GM12878 (cell line): ENCODE data around the gene FBF1. TPM values are rescaled to one million over a fixed set of nuclear protein-coding genes. Genes with fewer than 3 reads are reported as not detected.

Experiments
- ATAC-seq: fragments of 200-7000 bp; cut with Tn5 transposase; 3 replicates; pipeline ENCODE4 v1.9.1; 2020; ENCODE audit warnings: mild to moderate bottlenecking, moderate library complexity
- BruUV-seq: library from RNA; stranded (reverse); fragments of 400-500 nt; replicated peaks from 2 replicates; lab custom pipeline; 2021; lab: Mats Ljungman, UMichigan
- CTCF ChIA-PET: fragments of 300-600 bp; sonication (Branson Sonifier 250); formaldehyde crosslinking; extraction: SDS; loops from one replicate; lab custom pipeline; 2021; ENCODE audit warnings: inconsistent platforms; lab: Yijun Ruan, JAX
- POLR2A ChIA-PET: fragments of 350-600 bp; formaldehyde crosslinking; extraction: SDS; loops from one replicate; lab custom pipeline; 2021; ENCODE audit warnings: inconsistent platforms; lab: Charles Lee
- RAD21 ChIA-PET: fragments of 300-600 bp; sonication (Branson Sonifier 250); formaldehyde crosslinking; loops from one replicate; lab custom pipeline; 2023; ENCODE audit warnings: antibody characterized with exemption; ENCODE audit not compliant: unreplicated experiment; lab: Charles Lee
- SMC1A ChIA-PET: fragments of 300-600 bp; sonication (Branson Sonifier 250); formaldehyde crosslinking; loops from one replicate; lab custom pipeline; 2023; ENCODE audit not compliant: unreplicated experiment, uncharacterized antibody; lab: Charles Lee
- DNase-seq: peaks from one replicate; pipeline ENCODE4 v3.0.0-alpha.2; 2011; ENCODE audit warnings: low read depth, low spot score
- FAIRE-seq: peaks from 3 replicates; lab custom pipeline; 2011; peaks lifted over from hg19 to GRCh38; lab: Jason Lieb, UNC
- H2AFZ ChIP-seq: 2 replicates; pipeline ENCODE4 v1.6.0; 2011; ENCODE audit warnings: low read depth, low read length, control low read depth; ENCODE audit not compliant: control insufficient read depth
- H3K27ac ChIP-seq: 2 replicates; pipeline ENCODE4 v1.5.1; 2011; ENCODE audit warnings: control low read depth; ENCODE audit not compliant: control insufficient read depth, insufficient read depth
- H3K27me3 ChIP-seq, 2 experiments: replicated peaks in 1 of 2; 2 replicates each; pipeline versions ENCODE4 v1.6.0 to v1.6.1; 2011; ENCODE audit warnings: low read length in 1 of 2; ENCODE audit not compliant: control insufficient read depth in 2 of 2, insufficient read depth in 2 of 2
- H3K36me3 ChIP-seq, 2 experiments: 2 replicates each; pipeline ENCODE4 v1.5.1; 2011; ENCODE audit warnings: low read length in 1 of 2; ENCODE audit not compliant: control insufficient read depth in 2 of 2, insufficient read depth in 2 of 2
- H3K4me1 ChIP-seq: 2 replicates; pipeline ENCODE4 v1.6.1; 2011; ENCODE audit warnings: mild to moderate bottlenecking, low read length, moderate library complexity, mixed read lengths; ENCODE audit not compliant: control insufficient read depth, insufficient read depth
- H3K4me2 ChIP-seq: 2 replicates; pipeline ENCODE4 v1.6.0; 2011; ENCODE audit warnings: control low read depth; ENCODE audit not compliant: control insufficient read depth, insufficient read depth
- H3K4me3 ChIP-seq: fragments of 200-600 bp; sonication (generic); 2 replicates; pipeline ENCODE4 v1.5.1; 2016
- H3K79me2 ChIP-seq: 2 replicates; pipeline ENCODE4 v1.6.0; 2011; ENCODE audit warnings: low read length; ENCODE audit not compliant: control insufficient read depth, insufficient read depth
- H3K9ac ChIP-seq: 2 replicates; pipeline ENCODE4 v1.8.0; 2011; ENCODE audit warnings: low read length, control low read depth, mixed read lengths; ENCODE audit not compliant: control insufficient read depth, insufficient read depth
- H3K9me3 ChIP-seq: replicated peaks from 3 replicates; pipeline ENCODE4 v1.5.1; 2011; ENCODE audit warnings: mild to moderate bottlenecking, low read length; ENCODE audit not compliant: control insufficient read depth, insufficient read depth
- H4K20me1 ChIP-seq: 2 replicates; pipeline ENCODE4 v1.6.0; 2011; ENCODE audit not compliant: control insufficient read depth, insufficient read depth
- PML ChIP-seq: IDR thresholded peaks from 2 replicates; pipeline ENCODE4 v1.6.1; 2012; ENCODE audit warnings: low read length, inconsistent platforms
- POLR2AphosphoS2 ChIP-seq: IDR thresholded peaks from 2 replicates; pipeline ENCODE4 v1.6.1; 2011; ENCODE audit warnings: low read depth, mild to moderate bottlenecking, low read length, improper control_type of control experiment, moderate library complexity
- WGBS: methylation state at CpG from one replicate; pipeline ENCODE4 v1.1.6; 2016; ENCODE audit warnings: low lambda C conversion rate; ENCODE audit not compliant: insufficient replicate concordance, insufficient coverage; ENCODE audit errors: missing lambda C conversion rate; 5-methylcytosine and 5-hydroxymethylcytosine counted together
- in situ Hi-C: fragments of 300-500 bp; cut with MboI; formaldehyde crosslinking; loops from 9 replicates; pipeline ENCODE4 v1.14.3; 2018; ENCODE audit warnings: mixed read lengths
- intact Hi-C: fragments of 100-400 bp; cut with micrococcal nuclease; formaldehyde crosslinking; loops from one replicate; pipeline ENCODE4 v1.14.2; 2022; ENCODE audit not compliant: unreplicated experiment
- polyA plus RNA-seq, 11 experiments: library from polyadenylated mRNA; depleted of rRNA in 4 of 11; unstranded in 6 of 11; stranded (reverse) in 5 of 11; fragments of >200 nt; fragmentation: Nextera tagmentation in 4 of 11; fragmentation: Illumina TruSeq in 1 of 11; extraction: Ambion mirVana in 4 of 11; extraction: Trizol in 1 of 11; gene quantifications; 1 replicate in 1 of 11; 2 replicates in 10 of 11; pipeline versions ENCODE4 v1.2.1 to v1.2.3, GENCODE V29; 2011 to 2016; ENCODE audit warnings: inconsistent platforms in 2 of 11, missing spikeins in 2 of 11, low read depth in 1 of 11
- total RNA-seq, 4 experiments: library from RNA; depleted of rRNA in 3 of 4; stranded (reverse); fragments of >200 nt in 3 of 4; fragmentation: Illumina TruSeq in 1 of 4; extraction: Trizol in 1 of 4; gene quantifications; 2 replicates each; pipeline versions ENCODE4 v1.2.1 to v1.2.3, GENCODE V29; 2013 to 2021
- TF ChIP-seq, protein P1 (sequence below), 3 experiments: IDR thresholded peaks in 2 of 3; conservative IDR thresholded peaks in 1 of 3; 2 replicates each; pipeline ENCODE4 v1.5.1; 2011; ENCODE audit warnings: low read depth in 3 of 3, low read length in 3 of 3, mild to moderate bottlenecking in 3 of 3, control low read depth in 2 of 3, moderate library complexity in 2 of 3, inconsistent platforms in 1 of 3, mixed read lengths in 1 of 3; ENCODE audit not compliant: control insufficient read depth in 2 of 3, insufficient read depth in 1 of 3; ENCODE audit errors: extremely low read depth in 1 of 3

The FBF1 gene
- total and polyA plus RNA-seq, 10 of the 15 experiments (the other 5 are each of a cell fraction or from before 2014, with no cell fraction given), result 0.29 to 15.0 (median 7.0) TPM

DNA sequence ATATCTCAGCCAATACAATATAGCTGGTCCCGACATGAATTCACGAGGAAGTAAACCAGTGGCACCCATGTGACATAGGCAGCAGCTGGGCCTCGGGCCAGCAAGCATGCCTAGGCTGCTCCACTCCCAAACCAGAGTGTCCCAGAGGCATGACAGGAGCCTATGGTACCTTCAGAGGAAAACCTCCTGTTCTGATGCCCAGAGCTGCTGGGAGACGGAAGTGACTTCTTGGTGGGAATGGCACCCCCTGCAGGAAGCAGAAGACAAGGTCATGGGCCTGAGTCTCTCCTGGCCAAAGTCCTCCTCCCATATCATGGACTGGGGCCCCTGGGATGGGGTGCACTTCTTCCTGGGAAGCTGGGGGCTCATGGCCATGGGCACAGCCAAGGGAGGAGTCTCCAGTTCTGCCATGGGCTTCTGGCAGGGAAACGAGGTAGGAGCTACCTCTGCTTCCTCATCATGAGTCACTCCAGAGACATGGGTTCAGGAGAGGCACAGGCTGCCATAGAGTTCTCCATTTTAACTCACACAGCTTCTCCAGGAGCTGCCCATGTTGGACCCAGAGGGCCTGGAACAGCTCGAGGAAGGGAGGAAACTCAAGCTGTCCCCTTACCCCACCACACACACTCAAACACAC is 13.4 kb downstream of the FBF1 start:
- CTCF ChIA-PET, result interaction anchor here (0.5 to 2.1 kb wide), 14 partner anchors 8 to 405 kb away, joined by 3 to 11 read pairs (median 3); partner anchors contain the start of genes ACOX1, MRPL38 and TEN1
- FAIRE-seq, result no peak
- in situ Hi-C loops (loop anchor here (5.0 kb wide), 1 partner anchor 365 kb away; no protein-coding TSS in a partner anchor), intact Hi-C loops (no loop called here)
- H2AFZ ChIP-seq, result no peak overlapping the region
- DNase-seq, result no peak
- H3K4me2 ChIP-seq, result no peak overlapping the region
- no peak overlapping the region for H3K4me3 ChIP-seq
- no TSS peak for BruUV-seq
- H3K79me2 ChIP-seq, result no peaks in the 10 kb centered on the region
- no peak overlapping the region for H3K27ac ChIP-seq
- RAD21 ChIA-PET, result no interaction called here
- no peak overlapping the region for H3K9ac ChIP-seq
- TF ChIP-seq, protein P1, sequence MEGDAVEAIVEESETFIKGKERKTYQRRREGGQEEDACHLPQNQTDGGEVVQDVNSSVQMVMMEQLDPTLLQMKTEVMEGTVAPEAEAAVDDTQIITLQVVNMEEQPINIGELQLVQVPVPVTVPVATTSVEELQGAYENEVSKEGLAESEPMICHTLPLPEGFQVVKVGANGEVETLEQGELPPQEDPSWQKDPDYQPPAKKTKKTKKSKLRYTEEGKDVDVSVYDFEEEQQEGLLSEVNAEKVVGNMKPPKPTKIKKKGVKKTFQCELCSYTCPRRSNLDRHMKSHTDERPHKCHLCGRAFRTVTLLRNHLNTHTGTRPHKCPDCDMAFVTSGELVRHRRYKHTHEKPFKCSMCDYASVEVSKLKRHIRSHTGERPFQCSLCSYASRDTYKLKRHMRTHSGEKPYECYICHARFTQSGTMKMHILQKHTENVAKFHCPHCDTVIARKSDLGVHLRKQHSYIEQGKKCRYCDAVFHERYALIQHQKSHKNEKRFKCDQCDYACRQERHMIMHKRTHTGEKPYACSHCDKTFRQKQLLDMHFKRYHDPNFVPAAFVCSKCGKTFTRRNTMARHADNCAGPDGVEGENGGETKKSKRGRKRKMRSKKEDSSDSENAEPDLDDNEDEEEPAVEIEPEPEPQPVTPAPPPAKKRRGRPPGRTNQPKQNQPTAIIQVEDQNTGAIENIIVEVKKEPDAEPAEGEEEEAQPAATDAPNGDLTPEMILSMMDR (IDR thresholded peaks at IDR 0.05 in 2 of 3, conservative IDR thresholded peaks at IDR 0.05 in 1 of 3; ENCODE audit: control insufficient read depth in 2 of 3, extremely low read depth in 1 of 3, insufficient read depth in 1 of 3, low read depth in 3 of 3, low read length in 3 of 3), result peak; percentile 9 to 40 (median 35); a peak in 3 of 6 replicates
- TF ChIP-seq POLR2AphosphoS2, result no peak
- TF ChIP-seq PML, result no peak
- POLR2A ChIA-PET, result interaction anchor here (0.6 kb wide), 1 partner anchor 132 kb away, joined by 3 read pairs; no protein-coding TSS in a partner anchor
- H3K27me3 ChIP-seq, result no peaks in the 10 kb centered on the region
- SMC1A ChIA-PET, result interaction anchor here (0.6 to 1.9 kb wide), 4 partner anchors 8 to 1120 kb away, joined by 3 to 6 read pairs (median 4); partner anchors contain the start of gene MRPL38
- no peaks in the 10 kb centered on the region for H3K9me3 ChIP-seq
- H3K4me1 ChIP-seq, result no peaks in the 10 kb centered on the region
- H4K20me1 ChIP-seq, result no peaks in the 10 kb centered on the region
- ATAC-seq, result peak; percentile 59
- H3K36me3 ChIP-seq, result no peaks in the 10 kb centered on the region
- WGBS, result 58% methylated on average over 6 of the region's 6 CpGs
